Fibroblast of peridontal ligament (primary cell): ENCODE results near the gene USP4.

ENCODE experiments used
- DNase-seq: peaks from one replicate; pipeline ENCODE4 v3.0.0-alpha.2; 2010; ENCODE audit errors: extremely low read depth

USP4 gene

GRCh38 chr3:49296781-49297411 lies 43.0 kb downstream of the USP4 start:
- DNase-seq: peak; percentile 57

- peak; percentile 67 for DNase-seq
Measured at GRCh38 chr3:49295489-49296058, 44.3 kb downstream of the USP4 start.

GRCh38 chr3:49294343-49294742 lies 45.5 kb downstream of the USP4 start:
- no peak for DNase-seq

GRCh38 chr3:49283997-49284396 lies 55.9 kb downstream of the USP4 start:
- no peak for DNase-seq

- peak; percentile 59 for DNase-seq
Measured at GRCh38 chr3:49279376-49279775, 60.5 kb downstream of the USP4 start.

- DNase-seq: no peak
Measured at GRCh38 chr3:49278548-49278947, 61.3 kb downstream of the USP4 start.

GRCh38 chr3:49277383-49277775 lies 62.5 kb downstream of the USP4 start:
- DNase-seq: peak; percentile 55

GRCh38 chr3:49276475-49277382 lies 63.1 kb downstream of the USP4 start, which contains the start of gene C3orf62:
Gene C3orf62 (minus strand): TSS chr3:49277232. CDS start chr3:49276872, 360 bp downstream.
- peak; percentile 77 for DNase-seq

GRCh38 chr3:49273825-49274532 lies 65.9 kb downstream of the USP4 start:
- no peak for DNase-seq

GRCh38 chr3:49271047-49271446 lies 68.8 kb downstream of the USP4 start:
- no peak for DNase-seq

GRCh38 chr3:49270156-49270500 lies 69.7 kb downstream of the USP4 start:
- DNase-seq: no peak

GRCh38 chr3:49269443-49270155 lies 70.3 kb downstream of the USP4 start:
- no peak for DNase-seq

GRCh38 chr3:49266410-49267095 lies 73.3 kb downstream of the USP4 start:
- DNase-seq: peak; percentile 60

- no peak for DNase-seq
Measured at GRCh38 chr3:49265661-49266386, 74.0 kb downstream of the USP4 start.

- DNase-seq: no peak
Measured at GRCh38 chr3:49263159-49263889, 76.5 kb downstream of the USP4 start.

- DNase-seq: no peak
Measured at GRCh38 chr3:49260806-49261324, 79.0 kb downstream of the USP4 start.

- no peak for DNase-seq
Measured at GRCh38 chr3:49257187-49257586, 82.7 kb downstream of the USP4 start.

GRCh38 chr3:49255718-49256511 lies 83.9 kb downstream of the USP4 start:
- no peak for DNase-seq
